ENCODE results near the gene TOB1. TPM values are rescaled to one million over a fixed set of nuclear protein-coding genes. Genes with fewer than 3 reads are reported as not detected.

TOB1 gene
- total RNA-seq, 1 experiment from 2014 or later, result 114 TPM

DNA sequence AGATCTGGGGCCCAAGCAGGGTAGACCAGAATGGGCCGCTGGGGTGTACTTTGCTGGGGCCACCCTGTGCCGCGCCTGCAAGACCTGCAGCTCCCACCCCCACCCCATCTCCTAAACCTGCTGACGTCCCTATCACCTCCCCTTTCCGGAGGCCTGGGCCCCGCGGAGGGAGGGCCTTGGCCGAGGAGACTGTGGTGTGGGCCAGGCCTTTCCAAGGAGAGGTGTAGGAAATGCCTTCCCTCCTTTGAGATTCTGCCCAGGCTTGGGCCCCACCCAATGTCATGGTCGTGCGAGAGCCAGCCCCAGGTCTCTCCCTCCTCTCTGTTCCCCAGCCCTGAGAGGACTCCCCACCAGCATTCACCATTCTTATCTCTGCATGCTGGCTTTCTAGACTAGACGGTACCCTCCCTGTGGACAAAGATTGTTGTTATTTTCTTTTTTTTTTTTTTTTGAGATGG lies 34.7 kb downstream of the TOB1 start:
- no peaks in the 10 kb centered on the region for H3K27me3 ChIP-seq (replicated peaks; ENCODE audit: control insufficient read depth, insufficient read depth, low read length)
- TF ChIP-seq, protein P1, sequence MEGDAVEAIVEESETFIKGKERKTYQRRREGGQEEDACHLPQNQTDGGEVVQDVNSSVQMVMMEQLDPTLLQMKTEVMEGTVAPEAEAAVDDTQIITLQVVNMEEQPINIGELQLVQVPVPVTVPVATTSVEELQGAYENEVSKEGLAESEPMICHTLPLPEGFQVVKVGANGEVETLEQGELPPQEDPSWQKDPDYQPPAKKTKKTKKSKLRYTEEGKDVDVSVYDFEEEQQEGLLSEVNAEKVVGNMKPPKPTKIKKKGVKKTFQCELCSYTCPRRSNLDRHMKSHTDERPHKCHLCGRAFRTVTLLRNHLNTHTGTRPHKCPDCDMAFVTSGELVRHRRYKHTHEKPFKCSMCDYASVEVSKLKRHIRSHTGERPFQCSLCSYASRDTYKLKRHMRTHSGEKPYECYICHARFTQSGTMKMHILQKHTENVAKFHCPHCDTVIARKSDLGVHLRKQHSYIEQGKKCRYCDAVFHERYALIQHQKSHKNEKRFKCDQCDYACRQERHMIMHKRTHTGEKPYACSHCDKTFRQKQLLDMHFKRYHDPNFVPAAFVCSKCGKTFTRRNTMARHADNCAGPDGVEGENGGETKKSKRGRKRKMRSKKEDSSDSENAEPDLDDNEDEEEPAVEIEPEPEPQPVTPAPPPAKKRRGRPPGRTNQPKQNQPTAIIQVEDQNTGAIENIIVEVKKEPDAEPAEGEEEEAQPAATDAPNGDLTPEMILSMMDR (IDR thresholded peaks at IDR 0.05; ENCODE audit: insufficient read depth in 1 of 2, low read depth in 1 of 2, low read length in 1 of 2, severe bottlenecking in 1 of 2, unreplicated experiment in 1 of 2), result no peak
- Mint-ChIP-seq H3K4me3 (ENCODE audit: unreplicated experiment) (no peak overlapping the region), H3K27me3 (ENCODE audit: insufficient read depth, unreplicated experiment) (no peaks in the 10 kb centered on the region), H3K36me3 (ENCODE audit: insufficient read depth, unreplicated experiment) (no peaks in the 10 kb centered on the region), H3K27ac (ENCODE audit: unreplicated experiment) (no peak overlapping the region), H3K4me1 (ENCODE audit: low read depth, unreplicated experiment) (peaks cover 7% of the 10 kb centered on the region), H3K9me3 (ENCODE audit: unreplicated experiment) (no peaks in the 10 kb centered on the region)
- no peaks in the 10 kb centered on the region for H3K9me3 ChIP-seq
- CTCF ChIA-PET, result interaction anchor here (0.5 kb wide), 1 partner anchor 118 kb away, joined by 3 read pairs; no protein-coding TSS in a partner anchor
- peaks cover 10% of the 10 kb centered on the region; the same call in 1 of the 2 replicates for H3K4me1 ChIP-seq
- DNase-seq, result no peak
- H3K36me3 ChIP-seq (ENCODE audit: control insufficient read depth, insufficient read depth, low read length), result no peaks in the 10 kb centered on the region
- H3K4me3 ChIP-seq (ENCODE audit: low read depth, low read length), result no peak overlapping the region
- POLR2A ChIA-PET, result no interaction called here
- BruUV-seq (replicated peaks), result no TSS peak
- intact Hi-C loops (cut with micrococcal nuclease; ENCODE audit: unreplicated experiment), result no loop called here

- H3K36me3 ChIP-seq (ENCODE audit: control insufficient read depth, insufficient read depth, low read length), result no peaks in the 10 kb centered on the region
- Mint-ChIP-seq H3K4me1 (ENCODE audit: low read depth, unreplicated experiment) (peaks cover 7% of the 10 kb centered on the region), H3K27ac (ENCODE audit: unreplicated experiment) (no peak overlapping the region), H3K36me3 (ENCODE audit: insufficient read depth, unreplicated experiment) (no peaks in the 10 kb centered on the region), H3K27me3 (ENCODE audit: insufficient read depth, unreplicated experiment) (no peaks in the 10 kb centered on the region), H3K9me3 (ENCODE audit: unreplicated experiment) (no peaks in the 10 kb centered on the region), H3K4me3 (ENCODE audit: unreplicated experiment) (no peak overlapping the region)
- POLR2A ChIA-PET, result no interaction called here
- no peak for DNase-seq
- H3K9me3 ChIP-seq, result no peaks in the 10 kb centered on the region
- peaks cover 10% of the 10 kb centered on the region; the same call in 1 of the 2 replicates for H3K4me1 ChIP-seq
- H3K4me3 ChIP-seq (ENCODE audit: low read depth, low read length), result no peak overlapping the region
- BruUV-seq (replicated peaks), result no TSS peak
- H3K27me3 ChIP-seq (replicated peaks; ENCODE audit: control insufficient read depth, insufficient read depth, low read length), result no peaks in the 10 kb centered on the region
- CTCF ChIA-PET, result interaction anchor here (0.5 to 1.8 kb wide), 4 partner anchors 11 to 117 kb away, joined by 3 to 14 read pairs (median 3); no protein-coding TSS in a partner anchor
- TF ChIP-seq, protein P1 (IDR thresholded peaks at IDR 0.05; ENCODE audit: insufficient read depth in 1 of 2, low read depth in 1 of 2, low read length in 1 of 2, severe bottlenecking in 1 of 2, unreplicated experiment in 1 of 2), result no peak
- intact Hi-C loops (cut with micrococcal nuclease; ENCODE audit: unreplicated experiment), result no loop called here
Observed at GRCh38 chr17:50830994-50831393, 35.2 kb downstream of the TOB1 start.

GRCh38 chr17:50830352-50830751 lies 35.8 kb downstream of the TOB1 start:
- peaks cover 10% of the 10 kb centered on the region; the same call in 1 of the 2 replicates for H3K4me1 ChIP-seq
- no peaks in the 10 kb centered on the region for H3K36me3 Mint-ChIP-seq (ENCODE audit: insufficient read depth, unreplicated experiment)
- intact Hi-C loops (cut with micrococcal nuclease; ENCODE audit: unreplicated experiment), result no loop called here
- no peaks in the 10 kb centered on the region for H3K36me3 ChIP-seq (ENCODE audit: control insufficient read depth, insufficient read depth, low read length)
- H3K4me1 Mint-ChIP-seq (ENCODE audit: low read depth, unreplicated experiment), result peaks cover 7% of the 10 kb centered on the region
- no peak overlapping the region for H3K4me3 Mint-ChIP-seq (ENCODE audit: unreplicated experiment)
- no peaks in the 10 kb centered on the region for H3K9me3 Mint-ChIP-seq (ENCODE audit: unreplicated experiment)
- H3K4me3 ChIP-seq (ENCODE audit: low read depth, low read length), result no peak overlapping the region
- ChIA-PET POLR2A (no interaction called here), CTCF (interaction anchor here (0.6 to 1.8 kb wide), 3 partner anchors 12 to 47 kb away, joined by 3 to 14 read pairs (median 3); no protein-coding TSS in a partner anchor)
- TF ChIP-seq, protein P1 (IDR thresholded peaks at IDR 0.05; ENCODE audit: insufficient read depth in 1 of 2, low read depth in 1 of 2, low read length in 1 of 2, severe bottlenecking in 1 of 2, unreplicated experiment in 1 of 2), result no peak
- no peak overlapping the region for H3K27ac Mint-ChIP-seq (ENCODE audit: unreplicated experiment)
- no peaks in the 10 kb centered on the region for H3K27me3 ChIP-seq (replicated peaks; ENCODE audit: control insufficient read depth, insufficient read depth, low read length)
- no TSS peak for BruUV-seq (replicated peaks)
- H3K27me3 Mint-ChIP-seq (ENCODE audit: insufficient read depth, unreplicated experiment), result no peaks in the 10 kb centered on the region
- DNase-seq, result no peak
- no peaks in the 10 kb centered on the region for H3K9me3 ChIP-seq

All from Caco-2 (cell line).